Measurements from ENCODE around the gene EFHC1. TPM values are rescaled to one million over a fixed set of nuclear protein-coding genes. Genes with fewer than 3 reads are reported as not detected.

The EFHC1 gene
- total and polyA plus RNA-seq, 2 donors (not counting 1 experiment from before 2014, with no cell fraction given): 19.4 to 34.8 TPM

DNA sequence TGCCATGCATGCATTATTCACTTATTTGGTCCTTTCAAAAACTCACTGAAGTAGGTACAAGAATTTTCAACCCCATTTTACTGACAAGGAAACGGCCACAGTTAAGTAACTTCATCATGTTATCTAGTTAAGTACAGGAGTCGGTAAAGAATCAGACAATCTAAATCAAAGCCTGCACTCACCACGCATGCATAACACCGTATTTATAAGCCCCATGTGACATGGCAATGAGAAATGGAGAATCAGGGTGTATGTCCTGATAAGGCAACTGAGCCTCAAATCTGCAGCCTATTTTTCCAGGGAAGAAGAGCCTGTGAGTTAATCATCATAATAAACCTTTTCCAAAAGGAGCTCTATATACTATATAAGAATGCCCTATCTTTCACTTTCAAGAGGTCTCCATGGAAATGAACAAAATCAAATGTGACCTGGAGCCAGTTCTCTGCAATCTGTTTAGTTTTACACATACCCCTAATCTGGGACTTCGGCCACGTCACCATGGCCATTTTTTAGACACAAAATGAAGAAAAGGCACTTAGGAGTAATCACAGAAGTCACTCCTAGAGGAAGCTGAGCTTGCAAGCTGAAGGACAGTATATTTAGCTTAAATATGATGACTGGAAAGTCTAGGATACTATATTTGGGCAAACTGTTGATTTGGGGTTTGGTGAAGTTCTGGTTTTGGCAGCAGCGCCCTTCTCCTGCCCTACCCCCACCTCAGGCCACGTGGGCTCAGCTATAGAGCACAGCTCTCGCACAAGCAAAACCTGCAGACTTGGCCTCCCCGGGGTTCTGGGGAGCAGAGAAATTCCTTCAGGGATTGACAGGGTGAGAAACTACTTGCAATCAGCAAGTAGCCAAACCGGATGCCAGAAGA lies 137.5 kb downstream of the EFHC1 start:
- intact Hi-C loops (cut with micrococcal nuclease): no loop called here
- no peaks in the 10 kb centered on the region for H3K9me3 Mint-ChIP-seq (ENCODE audit: insufficient read depth)
- Histone ChIP-seq H3K27me3 (replicated peaks in 1 of 4; ENCODE audit: control extremely low read depth in 1 of 4, control insufficient read depth in 3 of 4, insufficient read depth in 4 of 4, low read length in 3 of 4) (no peaks in the 10 kb centered on the region), H3K36me3 (replicated peaks in 1 of 2; ENCODE audit: control extremely low read depth in 1 of 2, control insufficient read depth in 1 of 2, extremely low read depth in 1 of 2, insufficient read depth in 2 of 2, low read length in 1 of 2) (no peaks in the 10 kb centered on the region), H2AFZ (ENCODE audit: insufficient read depth, low read depth, low read length, poor library complexity, severe bottlenecking) (no peak overlapping the region), H3K27ac (ENCODE audit: low read length in 2 of 2) (no peak overlapping the region), H3K4me2 (replicated peaks; ENCODE audit: low read depth, low read length, poor library complexity, severe bottlenecking) (no peak overlapping the region), H4K20me1 (ENCODE audit: control insufficient read depth, insufficient read depth, low read length, poor library complexity, severe bottlenecking) (peaks cover 17% of the 10 kb centered on the region), H3K4me3 (ENCODE audit: control extremely low read depth in 1 of 5, extremely low read depth in 1 of 5, insufficient read depth in 1 of 5, low read depth in 2 of 5, low read length in 4 of 5) (no peak overlapping the region), H3K9ac (ENCODE audit: low read length) (no peak overlapping the region), H3K79me2 (ENCODE audit: control insufficient read depth, insufficient read depth, low read length) (peaks cover 38% of the 10 kb centered on the region), H3K4me1 (ENCODE audit: control insufficient read depth in 2 of 2, insufficient read depth in 2 of 2, low read length in 2 of 2) (peaks cover 0 to 3% of the 10 kb centered on the region in 2 donors), H3K9me3 (ENCODE audit: control extremely low read depth in 1 of 3, control insufficient read depth in 2 of 3, insufficient read depth in 1 of 3, low read length in 2 of 3) (no peaks in the 10 kb centered on the region)
- DNase-seq (no peak), ATAC-seq (ENCODE audit: low read depth) (no peak)
- no peak overlapping the region for H3K4me3 Mint-ChIP-seq
- TF ChIP-seq EZH2 (IDR thresholded peaks at IDR 0.05; ENCODE audit: borderline replicate concordance, insufficient read depth, low read depth, low read length, poor library complexity, severe bottlenecking): no peak
- TF ChIP-seq, protein P1, sequence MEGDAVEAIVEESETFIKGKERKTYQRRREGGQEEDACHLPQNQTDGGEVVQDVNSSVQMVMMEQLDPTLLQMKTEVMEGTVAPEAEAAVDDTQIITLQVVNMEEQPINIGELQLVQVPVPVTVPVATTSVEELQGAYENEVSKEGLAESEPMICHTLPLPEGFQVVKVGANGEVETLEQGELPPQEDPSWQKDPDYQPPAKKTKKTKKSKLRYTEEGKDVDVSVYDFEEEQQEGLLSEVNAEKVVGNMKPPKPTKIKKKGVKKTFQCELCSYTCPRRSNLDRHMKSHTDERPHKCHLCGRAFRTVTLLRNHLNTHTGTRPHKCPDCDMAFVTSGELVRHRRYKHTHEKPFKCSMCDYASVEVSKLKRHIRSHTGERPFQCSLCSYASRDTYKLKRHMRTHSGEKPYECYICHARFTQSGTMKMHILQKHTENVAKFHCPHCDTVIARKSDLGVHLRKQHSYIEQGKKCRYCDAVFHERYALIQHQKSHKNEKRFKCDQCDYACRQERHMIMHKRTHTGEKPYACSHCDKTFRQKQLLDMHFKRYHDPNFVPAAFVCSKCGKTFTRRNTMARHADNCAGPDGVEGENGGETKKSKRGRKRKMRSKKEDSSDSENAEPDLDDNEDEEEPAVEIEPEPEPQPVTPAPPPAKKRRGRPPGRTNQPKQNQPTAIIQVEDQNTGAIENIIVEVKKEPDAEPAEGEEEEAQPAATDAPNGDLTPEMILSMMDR (IDR thresholded peaks at IDR 0.05): no peak
- WGBS (ENCODE audit: insufficient coverage): 100% methylated on average over 1 of the region's 11 CpGs
- peaks cover 18% of the 10 kb centered on the region for H3K4me1 Mint-ChIP-seq
- POLR2A ChIA-PET: no interaction called here
- no peaks in the 10 kb centered on the region for H3K27me3 Mint-ChIP-seq
- no peak overlapping the region for H3K27ac Mint-ChIP-seq
- CTCF ChIA-PET: no interaction called here

DNA sequence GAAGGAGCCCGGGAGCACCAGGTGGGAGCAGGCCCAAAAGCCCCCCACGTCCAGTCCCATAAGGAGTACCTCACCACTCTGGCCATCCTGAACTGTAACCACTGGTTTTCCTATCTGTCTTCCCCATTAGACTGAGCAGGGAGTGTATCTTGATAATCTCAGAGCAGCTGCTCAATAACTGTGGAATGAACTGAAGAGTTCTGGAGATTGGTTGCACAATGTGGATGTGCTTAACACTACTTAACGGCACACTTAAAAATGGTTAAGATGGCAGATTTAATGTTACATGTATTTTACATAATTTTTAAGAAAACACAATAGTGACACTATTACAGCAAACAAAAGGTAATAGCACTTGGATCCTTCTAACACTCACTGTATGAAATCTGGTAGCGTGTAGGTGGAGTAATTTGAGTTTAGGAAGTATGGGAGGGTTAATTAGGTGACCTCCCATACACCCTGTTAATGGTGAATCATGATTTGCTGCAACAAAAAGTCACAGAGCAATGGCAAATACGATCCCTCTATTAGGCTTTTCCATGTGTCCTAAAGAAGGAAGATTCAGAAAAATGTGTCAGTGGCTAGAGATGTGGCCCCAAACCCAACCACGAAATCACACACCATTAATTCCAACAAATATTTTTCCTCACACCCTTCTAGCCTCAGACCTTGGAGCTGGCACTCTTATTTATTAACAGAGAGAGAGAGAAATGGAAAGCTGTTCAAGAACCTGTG lies 138.3 kb downstream of the EFHC1 start:
- Histone ChIP-seq H3K9ac (ENCODE audit: low read length) (no peak overlapping the region), H2AFZ (ENCODE audit: insufficient read depth, low read depth, low read length, poor library complexity, severe bottlenecking) (no peak overlapping the region), H3K27me3 (replicated peaks in 1 of 4; ENCODE audit: control extremely low read depth in 1 of 4, control insufficient read depth in 3 of 4, insufficient read depth in 4 of 4, low read length in 3 of 4) (no peaks in the 10 kb centered on the region), H3K4me3 (ENCODE audit: control extremely low read depth in 1 of 5, extremely low read depth in 1 of 5, insufficient read depth in 1 of 5, low read depth in 2 of 5, low read length in 4 of 5) (no peak overlapping the region), H3K9me3 (ENCODE audit: control extremely low read depth in 1 of 3, control insufficient read depth in 2 of 3, insufficient read depth in 1 of 3, low read length in 2 of 3) (no peaks in the 10 kb centered on the region), H4K20me1 (ENCODE audit: control insufficient read depth, insufficient read depth, low read length, poor library complexity, severe bottlenecking) (peaks cover 19% of the 10 kb centered on the region), H3K4me2 (replicated peaks; ENCODE audit: low read depth, low read length, poor library complexity, severe bottlenecking) (no peak overlapping the region), H3K36me3 (replicated peaks in 1 of 2; ENCODE audit: control extremely low read depth in 1 of 2, control insufficient read depth in 1 of 2, extremely low read depth in 1 of 2, insufficient read depth in 2 of 2, low read length in 1 of 2) (no peaks in the 10 kb centered on the region), H3K79me2 (ENCODE audit: control insufficient read depth, insufficient read depth, low read length) (peaks cover 38% of the 10 kb centered on the region), H3K4me1 (ENCODE audit: control insufficient read depth in 2 of 2, insufficient read depth in 2 of 2, low read length in 2 of 2) (no peaks in the 10 kb centered on the region), H3K27ac (ENCODE audit: low read length in 2 of 2) (no peak overlapping the region)
- H3K27me3 Mint-ChIP-seq: no peaks in the 10 kb centered on the region
- H3K27ac Mint-ChIP-seq: no peak overlapping the region
- DNase-seq (no peak), ATAC-seq (ENCODE audit: low read depth) (no peak)
- no peaks in the 10 kb centered on the region for H3K9me3 Mint-ChIP-seq (ENCODE audit: insufficient read depth)
- H3K4me1 Mint-ChIP-seq: peaks cover 15% of the 10 kb centered on the region
- ChIA-PET CTCF (no interaction called here), POLR2A (no interaction called here)
- TF ChIP-seq EZH2 (IDR thresholded peaks at IDR 0.05; ENCODE audit: borderline replicate concordance, insufficient read depth, low read depth, low read length, poor library complexity, severe bottlenecking): no peak
- TF ChIP-seq, protein P1 (IDR thresholded peaks at IDR 0.05): no peak
- intact Hi-C loops (cut with micrococcal nuclease): no loop called here
- WGBS (ENCODE audit: insufficient coverage): 100% methylated on average over 1 of the region's 6 CpGs
- no peak overlapping the region for H3K4me3 Mint-ChIP-seq

All from B cell (primary cell).